EH (cell line): ENCODE data around the gene PML.
A peak's percentile ranks its signal among the peaks of the same experiment; 100 is the strongest.

Experiments
- DNase-seq: peaks from one replicate; pipeline ENCODE4 v3.0.0-alpha.2; 2015; ENCODE audit warnings: low read depth

The PML gene

GRCh38 chr15:73994413-73994883 lies at the start of gene PML:
TSS of gene PML (plus strand) at chr15:73994716. CDS start at chr15:73994813, 97 bp downstream.
- peak; percentile 97 for DNase-seq

DNA sequence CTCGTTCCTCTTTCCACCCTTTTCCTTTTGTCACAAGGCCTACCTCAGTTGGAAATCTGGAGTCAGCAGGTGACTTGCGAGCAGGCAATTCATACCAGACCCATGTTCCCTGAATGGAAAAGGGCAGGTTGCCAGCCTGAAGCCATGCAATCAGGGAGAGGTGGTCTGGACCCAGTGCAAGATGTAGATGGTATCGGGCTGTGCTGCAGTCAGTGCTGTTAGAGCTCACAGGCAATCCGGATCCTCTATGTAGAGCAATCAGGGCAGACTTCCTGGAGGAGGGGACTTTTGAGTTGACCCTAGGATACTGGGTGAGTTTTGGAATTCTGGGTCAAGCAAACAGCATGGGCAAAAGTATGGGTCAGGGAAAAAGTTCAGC lies 49.4 kb upstream of the PML start:
- no peak for DNase-seq

- DNase-seq = no peak
Observed at GRCh38 chr15:73946046-73946721, 48.3 kb upstream of the PML start.

DNA sequence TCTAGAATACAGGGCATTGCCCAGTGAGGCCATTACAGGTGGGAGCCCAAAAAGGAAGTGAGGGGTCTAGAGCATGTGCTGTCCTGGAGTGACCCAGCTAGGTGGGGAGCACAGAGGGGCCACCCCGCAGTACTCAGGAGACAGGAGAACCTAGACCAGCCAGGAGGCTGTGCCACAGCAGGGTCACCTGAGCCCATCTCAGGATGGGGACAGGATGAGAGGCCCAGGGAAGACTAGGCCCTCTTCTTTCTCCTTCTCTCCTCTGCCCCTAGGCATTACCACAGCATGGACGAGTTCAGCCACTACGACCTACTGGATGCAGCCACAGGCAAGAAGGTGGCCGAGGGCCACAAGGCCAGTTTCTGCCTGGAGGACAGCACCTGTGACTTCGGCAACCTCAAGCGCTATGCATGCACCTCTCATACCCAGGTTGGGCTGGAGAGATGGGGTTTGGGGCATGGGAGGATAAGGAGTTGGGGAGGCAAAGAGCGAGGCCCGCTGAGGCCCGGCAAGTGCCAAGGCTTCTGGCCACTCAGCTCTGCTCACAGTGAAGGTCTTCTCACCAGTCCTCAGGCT lies 47.6 kb upstream of the PML start:
- no peak for DNase-seq

- no peak for DNase-seq
Observed at GRCh38 chr15:73947651-73948050, 46.9 kb upstream of the PML start.

- DNase-seq = no peak
Observed at GRCh38 chr15:73948396-73948795, 46.1 kb upstream of the PML start.

- no peak for DNase-seq
Observed at GRCh38 chr15:73948982-73949381, 45.5 kb upstream of the PML start.

DNA sequence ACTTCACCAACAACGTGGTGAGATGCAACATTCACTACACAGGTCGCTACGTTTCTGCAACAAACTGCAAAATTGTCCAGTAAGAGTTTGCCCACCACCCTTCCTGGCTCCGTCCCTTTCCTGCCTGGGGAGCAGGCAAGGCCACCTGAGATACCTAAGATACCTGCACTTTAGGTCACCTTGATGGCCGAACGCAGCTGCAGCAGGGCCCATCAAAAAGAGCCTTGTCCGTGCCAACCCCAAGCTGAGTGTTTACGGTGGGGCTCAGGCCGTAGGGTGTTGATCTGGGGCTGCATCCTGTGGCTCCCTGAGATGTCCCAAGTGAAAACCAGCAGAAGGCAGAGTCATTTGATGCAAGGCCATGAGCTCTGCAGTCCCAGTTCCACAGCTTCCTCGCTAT lies 45.0 kb upstream of the PML start:
- no peak for DNase-seq

DNA sequence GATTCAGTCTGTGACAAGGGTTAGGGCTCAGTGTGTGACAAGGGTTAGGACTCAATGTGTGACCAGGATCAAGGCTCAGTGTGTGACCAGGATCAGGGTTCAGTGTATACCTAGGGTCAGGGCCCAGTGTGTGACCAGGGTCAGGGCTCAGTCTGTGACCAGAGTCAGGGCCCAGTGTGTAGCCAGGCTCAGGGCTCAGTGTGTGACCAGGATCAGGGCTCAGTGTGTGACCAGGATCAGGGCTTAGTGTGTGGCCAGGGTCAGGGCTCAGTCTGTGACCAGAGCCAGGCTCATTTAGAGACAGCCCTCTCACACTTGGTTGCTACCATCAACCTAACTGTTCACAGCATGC lies 44.1 kb upstream of the PML start:
- no peak for DNase-seq

- DNase-seq = peak; percentile 99
Observed at GRCh38 chr15:73950831-73951561, 43.5 kb upstream of the PML start.

GRCh38 chr15:73951601-73952000 lies 42.9 kb upstream of the PML start:
- no peak for DNase-seq

DNA sequence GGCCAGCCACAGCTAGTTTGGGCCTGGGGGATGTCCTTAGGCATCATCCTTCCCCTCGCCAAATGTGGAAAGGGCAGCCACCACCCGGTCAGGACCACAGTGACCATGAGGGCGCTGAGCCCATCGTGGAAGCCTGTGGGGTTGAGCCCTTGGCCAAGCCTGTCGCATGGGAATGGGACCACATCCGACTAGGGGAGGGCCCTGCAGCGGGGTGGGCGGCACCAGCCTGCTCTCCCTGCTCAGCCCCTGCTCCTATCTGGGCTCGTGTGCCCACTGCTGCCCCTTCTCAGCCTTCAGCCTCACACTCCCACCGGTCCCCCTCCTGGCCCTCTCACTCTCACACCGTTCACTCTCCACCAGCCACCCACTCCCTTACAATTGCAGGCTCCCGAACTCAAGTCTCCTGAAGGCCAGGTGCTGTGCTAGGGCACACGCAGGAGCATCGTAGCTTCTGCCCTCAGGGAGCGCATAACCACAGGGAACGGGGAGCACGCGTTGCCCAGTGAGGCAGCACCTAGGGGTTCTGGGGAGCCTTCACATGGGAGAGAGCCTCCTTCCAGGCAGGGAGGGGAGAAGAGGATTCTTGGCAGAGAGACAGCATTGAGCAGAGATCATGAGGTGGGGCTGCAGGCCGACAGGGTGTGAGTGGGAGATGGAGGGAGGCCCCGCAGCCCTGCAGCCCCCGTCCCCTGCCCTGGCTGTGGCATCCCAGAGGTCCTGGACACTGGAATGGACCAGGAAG lies 42.2 kb upstream of the PML start:
- no peak for DNase-seq

DNA sequence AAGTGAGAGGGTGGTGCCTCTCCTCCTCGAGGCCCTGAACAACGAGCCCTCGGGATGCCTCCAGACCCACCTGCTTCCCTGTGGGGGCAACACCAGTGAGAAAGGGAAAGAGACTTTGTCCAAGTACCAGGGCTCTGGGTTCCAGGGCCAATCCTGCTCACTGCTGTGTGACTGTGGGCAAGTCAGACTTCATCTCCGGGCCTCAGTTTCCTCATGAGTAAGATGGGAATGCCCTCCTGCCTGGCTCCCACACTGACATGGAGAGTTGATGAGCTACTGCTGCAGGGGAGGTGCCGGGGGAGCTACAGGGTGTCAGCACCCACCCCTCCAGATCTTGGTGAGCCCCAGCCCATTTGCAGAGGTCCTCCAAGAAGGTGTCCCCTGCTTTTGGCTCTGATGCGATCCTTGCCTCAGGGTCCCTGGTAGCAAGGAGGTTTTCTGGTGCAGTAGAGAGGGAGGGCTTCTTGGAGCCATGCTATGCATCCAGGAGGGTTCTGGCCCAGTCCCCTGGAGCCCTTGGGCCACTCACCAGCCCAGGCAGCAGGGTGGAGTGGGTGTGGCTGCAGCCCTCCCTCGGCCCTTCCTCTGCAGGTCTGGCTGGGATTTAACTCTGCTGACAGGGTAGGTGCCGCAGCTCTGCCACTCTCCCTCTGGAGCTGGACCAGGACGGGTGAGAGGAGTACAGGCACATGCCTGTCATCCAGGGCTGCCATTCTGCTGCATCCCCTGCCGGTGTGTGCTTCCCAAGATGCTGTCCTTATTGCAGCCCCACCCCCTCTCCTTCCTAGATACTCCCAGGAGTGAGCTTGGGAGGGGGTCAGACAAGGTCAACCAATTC lies 41.4 kb upstream of the PML start:
- no peak for DNase-seq

- no peak for DNase-seq
Observed at GRCh38 chr15:73954188-73955145, 40.0 kb upstream of the PML start.

DNA sequence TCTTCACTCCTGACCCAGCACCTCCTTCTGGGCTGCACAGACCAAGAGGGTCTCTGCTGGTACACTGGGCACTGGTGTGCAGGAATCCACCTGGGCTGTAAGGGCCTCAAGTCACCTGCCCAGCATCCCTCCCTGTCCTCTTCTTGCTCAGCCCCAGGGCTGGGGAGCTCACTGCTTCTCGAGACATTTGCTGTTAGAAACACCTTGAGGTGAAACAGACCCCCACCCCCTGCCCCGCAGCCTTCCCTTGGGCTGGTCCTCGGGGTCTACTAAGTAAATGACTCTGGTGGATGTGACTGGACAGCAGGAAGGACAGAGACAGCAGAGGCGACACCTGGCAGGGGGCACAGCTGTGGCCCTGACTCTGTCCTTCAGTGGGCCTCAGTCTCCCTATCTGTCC lies 39.2 kb upstream of the PML start:
- DNase-seq = no peak

- no peak for DNase-seq
Observed at GRCh38 chr15:73955861-73956742, 38.4 kb upstream of the PML start.

DNA sequence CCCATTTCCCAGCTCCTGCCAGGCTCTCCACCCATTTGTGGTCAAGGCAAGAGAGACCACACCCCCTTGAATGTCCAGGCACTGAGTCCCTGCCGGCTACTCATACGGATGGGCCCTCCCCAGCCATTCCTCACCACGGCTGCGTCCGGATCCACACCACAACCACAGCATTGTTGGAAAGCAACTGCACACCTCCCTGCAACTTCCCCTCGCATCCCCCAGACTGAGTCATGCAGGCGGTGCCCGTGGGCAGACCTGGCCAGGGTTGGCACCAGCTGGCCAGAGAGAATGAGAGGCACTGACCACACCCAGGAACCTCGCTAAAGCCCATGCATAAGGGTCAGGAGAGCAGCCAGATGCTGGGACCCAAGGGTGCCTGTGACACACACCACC lies 37.8 kb upstream of the PML start:
- DNase-seq = peak; percentile 94

GRCh38 chr15:73957276-73957675 lies 37.2 kb upstream of the PML start:
- DNase-seq = no peak

- DNase-seq = no peak
Observed at GRCh38 chr15:73957785-73958184, 36.7 kb upstream of the PML start.
